C4-2B (cell line): ENCODE results near the gene KLHDC8A.
"Not testable (repeated sequence)": the region's sequence is repeated elsewhere in the genome, so short reads cannot be mapped to it uniquely, and the experiment has no call there.

Experiments used
- ZFX ChIP-seq: fragments of 450-650 bp; IDR thresholded peaks from 2 replicates; pipeline ENCODE4 v1.6.1; 2017
- TF ChIP-seq, protein P1 (sequence below): fragments of 450-650 bp; conservative IDR thresholded peaks from 2 replicates; pipeline ENCODE4 v1.5.1; 2017; ENCODE audit warnings: mild to moderate bottlenecking

DNA sequence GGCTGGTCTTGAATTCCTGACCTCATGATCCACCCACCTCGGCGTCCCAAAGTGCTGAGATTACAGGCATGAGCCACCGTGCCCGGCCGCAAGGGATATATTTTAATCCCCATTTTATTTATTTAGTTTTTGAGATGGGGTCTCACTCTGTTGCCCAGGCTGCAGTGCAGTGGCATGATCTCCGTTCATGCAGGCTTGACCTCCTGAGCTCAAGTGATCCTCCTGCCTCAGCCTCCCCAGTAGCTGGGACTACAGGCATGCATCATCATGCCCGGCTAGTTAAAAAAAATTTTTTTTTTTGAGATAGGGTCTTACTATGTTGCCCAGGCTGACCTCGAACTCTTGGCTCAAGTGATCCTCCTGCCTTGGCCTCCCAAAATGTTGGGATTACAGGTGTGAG is 8.4 kb upstream of the KLHDC8A start:
- TF ChIP-seq, protein P1, sequence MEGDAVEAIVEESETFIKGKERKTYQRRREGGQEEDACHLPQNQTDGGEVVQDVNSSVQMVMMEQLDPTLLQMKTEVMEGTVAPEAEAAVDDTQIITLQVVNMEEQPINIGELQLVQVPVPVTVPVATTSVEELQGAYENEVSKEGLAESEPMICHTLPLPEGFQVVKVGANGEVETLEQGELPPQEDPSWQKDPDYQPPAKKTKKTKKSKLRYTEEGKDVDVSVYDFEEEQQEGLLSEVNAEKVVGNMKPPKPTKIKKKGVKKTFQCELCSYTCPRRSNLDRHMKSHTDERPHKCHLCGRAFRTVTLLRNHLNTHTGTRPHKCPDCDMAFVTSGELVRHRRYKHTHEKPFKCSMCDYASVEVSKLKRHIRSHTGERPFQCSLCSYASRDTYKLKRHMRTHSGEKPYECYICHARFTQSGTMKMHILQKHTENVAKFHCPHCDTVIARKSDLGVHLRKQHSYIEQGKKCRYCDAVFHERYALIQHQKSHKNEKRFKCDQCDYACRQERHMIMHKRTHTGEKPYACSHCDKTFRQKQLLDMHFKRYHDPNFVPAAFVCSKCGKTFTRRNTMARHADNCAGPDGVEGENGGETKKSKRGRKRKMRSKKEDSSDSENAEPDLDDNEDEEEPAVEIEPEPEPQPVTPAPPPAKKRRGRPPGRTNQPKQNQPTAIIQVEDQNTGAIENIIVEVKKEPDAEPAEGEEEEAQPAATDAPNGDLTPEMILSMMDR, result not testable (repeated sequence)
- TF ChIP-seq ZFX, result not testable (repeated sequence)
